GM23248 (cell line): ENCODE data around the gene MRPL14. TPM values are rescaled to one million over a fixed set of nuclear protein-coding genes. Genes with fewer than 3 reads are reported as not detected.

ENCODE experiments used
- DNase-seq: peaks from one replicate; pipeline ENCODE4 v3.0.0-alpha.2; 2015
- H2AFZ ChIP-seq: fragments of 200-600 bp; sonication (generic); 2 replicates; pipeline ENCODE4 v1.6.1; 2016; ENCODE audit warnings: antibody characterized with exemption
- H3F3A ChIP-seq: fragments of 200-600 bp; sonication (generic); 2 replicates; pipeline ENCODE4 v1.6.1; 2016; ENCODE audit warnings: mild to moderate bottlenecking, antibody characterized with exemption, mixed run types; ENCODE audit not compliant: insufficient read depth
- H3K27ac ChIP-seq: fragments of 200-600 bp; sonication (generic); 2 replicates; pipeline ENCODE4 v1.5.1; 2016; ENCODE audit warnings: mild to moderate bottlenecking
- H3K27me3 ChIP-seq: fragments of 200-600 bp; sonication (generic); replicated peaks from 2 replicates; pipeline ENCODE4 v1.6.1; 2016; ENCODE audit warnings: mild to moderate bottlenecking; ENCODE audit not compliant: insufficient read depth
- H3K36me3 ChIP-seq: fragments of 200-600 bp; sonication (generic); 2 replicates; pipeline ENCODE4 v1.6.1; 2016; ENCODE audit warnings: low read depth, mild to moderate bottlenecking
- H3K4me1 ChIP-seq: fragments of 200-600 bp; sonication (generic); 2 replicates; pipeline ENCODE4 v1.6.1; 2016; ENCODE audit warnings: mild to moderate bottlenecking; ENCODE audit not compliant: insufficient read depth
- H3K4me2 ChIP-seq: fragments of 200-600 bp; sonication (generic); one replicate; pipeline ENCODE4 v1.6.1; 2016; ENCODE audit warnings: mild to moderate bottlenecking; ENCODE audit not compliant: unreplicated experiment
- H3K4me3 ChIP-seq: fragments of 200-600 bp; sonication (generic); 2 replicates; pipeline ENCODE4 v1.5.1; 2016; ENCODE audit warnings: mild to moderate bottlenecking
- H3K79me2 ChIP-seq: fragments of 200-600 bp; sonication (generic); 2 replicates; pipeline ENCODE4 v1.6.1; 2016; ENCODE audit warnings: mild to moderate bottlenecking; ENCODE audit not compliant: insufficient read depth
- H3K9ac ChIP-seq: fragments of 200-600 bp; sonication (generic); 2 replicates; pipeline ENCODE4 v1.6.1; 2016; ENCODE audit warnings: mild to moderate bottlenecking
- H3K9me2 ChIP-seq: fragments of 200-600 bp; sonication (generic); 2 replicates; pipeline ENCODE4 v1.6.1; 2016; ENCODE audit warnings: mixed run types, mild to moderate bottlenecking, moderate library complexity; ENCODE audit not compliant: insufficient read depth
- H3K9me3 ChIP-seq: fragments of 200-600 bp; sonication (generic); one replicate; pipeline ENCODE4 v1.6.1; 2017; ENCODE audit warnings: low read depth
- H4K20me1 ChIP-seq: fragments of 200-600 bp; sonication (generic); 2 replicates; pipeline ENCODE4 v1.6.0; 2016; ENCODE audit not compliant: insufficient read depth
- EZH2 ChIP-seq: fragments of 200-600 bp; sonication (generic); IDR thresholded peaks from 2 replicates; pipeline ENCODE4 v1.6.1; 2018; ENCODE audit warnings: antibody characterized with exemption, mild to moderate bottlenecking; ENCODE audit not compliant: insufficient read depth, poor library complexity, severe bottlenecking
- EZH2phosphoT487 ChIP-seq: fragments of 200-600 bp; sonication (generic); IDR thresholded peaks from 2 replicates; pipeline ENCODE4 v1.6.1; 2018; ENCODE audit warnings: antibody characterized with exemption, moderate library complexity, mild to moderate bottlenecking, low read depth; ENCODE audit not compliant: insufficient read depth
- WGBS, 2 experiments: methylation state at CpG; one replicate each; pipeline ENCODE4 v1.1.6; 2015 to 2017; ENCODE audit warnings: low lambda C conversion rate in 2 of 2, low coverage in 1 of 2; ENCODE audit errors: missing lambda C conversion rate in 2 of 2; 5-methylcytosine and 5-hydroxymethylcytosine counted together
- in situ Hi-C: fragments of 300-500 bp; cut with MboI; formaldehyde crosslinking; loops from 2 replicates; pipeline ENCODE4 v1.15.0; 2020
- polyA plus RNA-seq: library from polyadenylated mRNA; unstranded; fragments of >200 nt; fragmentation: Nextera tagmentation; extraction: Ambion mirVana; gene quantifications from 2 replicates; pipeline ENCODE4 v1.2.1, GENCODE V29; 2016
- total RNA-seq: library from RNA; depleted of rRNA; stranded (reverse); fragments of >200 nt; shearing (Covaris generic); gene quantifications from 2 replicates; pipeline ENCODE4 v1.2.3, GENCODE V29; 2014

MRPL14 gene
- total and polyA plus RNA-seq, 2 experiments from 2014 or later = 47.6 to 91.2 TPM

GRCh38 chr6:44071670-44072451 is 55.4 kb downstream of the MRPL14 start:
- H3K9me2 ChIP-seq = no peaks in the 10 kb centered on the region
- H3K27me3 ChIP-seq = no peaks in the 10 kb centered on the region
- H3K4me3 ChIP-seq = peak overlapping the region; percentile 31; the same call in 1 of the 2 replicates
- H3K4me1 ChIP-seq = peaks cover 36% of the 10 kb centered on the region
- in situ Hi-C loops = no loop called here
- TF ChIP-seq EZH2phosphoT487 = no peak
- no peak for TF ChIP-seq EZH2
- peak overlapping the region; percentile 79 for H3K27ac ChIP-seq
- H3K9ac ChIP-seq = peak overlapping the region; percentile 57
- peaks cover 25% of the 10 kb centered on the region for H3F3A ChIP-seq
- WGBS, 2 experiments = 18 to 20% methylated on average over 8 of the region's 8 CpGs
- H3K4me2 ChIP-seq = peak overlapping the region; percentile 74
- no peaks in the 10 kb centered on the region for H3K36me3 ChIP-seq
- H3K79me2 ChIP-seq = no peaks in the 10 kb centered on the region
- peak; percentile 95 for DNase-seq
- no peaks in the 10 kb centered on the region for H4K20me1 ChIP-seq
- no peaks in the 10 kb centered on the region for H3K9me3 ChIP-seq
- peak overlapping the region; percentile 59 for H2AFZ ChIP-seq

DNA sequence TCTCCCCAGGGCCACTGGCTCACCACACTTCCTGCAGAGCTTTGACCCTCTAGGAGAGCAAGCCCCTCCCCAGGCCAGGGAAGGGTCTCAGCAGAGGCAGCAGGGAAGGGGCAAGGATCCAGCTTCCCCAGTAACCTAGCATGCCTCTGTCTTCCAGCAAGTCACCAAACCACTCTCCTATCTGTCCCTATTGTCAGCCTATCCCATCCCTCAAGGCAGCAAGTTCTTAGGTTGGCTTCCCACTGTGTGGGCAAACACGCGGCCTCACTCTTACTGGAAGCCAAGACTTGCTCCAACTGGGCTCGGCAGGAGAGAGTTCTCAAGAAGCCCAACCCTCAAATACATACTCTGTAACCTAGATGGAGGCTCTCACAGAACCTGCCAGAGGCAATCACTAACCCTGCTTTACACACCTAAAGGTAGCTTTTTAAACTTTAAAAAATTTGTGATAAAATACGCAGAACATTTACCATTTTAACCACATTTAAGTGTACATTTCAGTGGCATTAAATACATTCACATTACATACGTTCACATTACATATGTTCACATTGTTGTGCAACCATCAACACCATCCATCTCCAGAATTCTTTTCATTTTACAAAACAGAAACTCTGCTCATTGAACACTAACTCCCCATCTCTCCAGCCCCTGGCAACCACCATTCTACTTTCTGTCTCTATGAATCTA is 58.5 kb downstream of the MRPL14 start:
- no peak overlapping the region for H3K4me2 ChIP-seq
- no peaks in the 10 kb centered on the region for H3K79me2 ChIP-seq
- H3K9ac ChIP-seq = no peak overlapping the region
- no peak for DNase-seq
- H3K4me3 ChIP-seq = no peak overlapping the region
- WGBS, 2 experiments = 92 to 93% methylated on average over 5 of the region's 5 CpGs
- no peak overlapping the region for H2AFZ ChIP-seq
- TF ChIP-seq EZH2phosphoT487 (no peak), EZH2 (no peak)
- no peaks in the 10 kb centered on the region for H3K36me3 ChIP-seq
- no peaks in the 10 kb centered on the region for H4K20me1 ChIP-seq
- peaks cover 43% of the 10 kb centered on the region for H3K4me1 ChIP-seq
- in situ Hi-C loops = loop anchor here (10.0 kb wide), 1 partner anchor 294 kb away; the partner anchor contains the start of gene VEGFA
- no peak overlapping the region for H3K27ac ChIP-seq
- H3K9me3 ChIP-seq = no peaks in the 10 kb centered on the region
- H3K27me3 ChIP-seq = no peaks in the 10 kb centered on the region
- peaks cover 35% of the 10 kb centered on the region for H3F3A ChIP-seq
- H3K9me2 ChIP-seq = no peaks in the 10 kb centered on the region

DNA sequence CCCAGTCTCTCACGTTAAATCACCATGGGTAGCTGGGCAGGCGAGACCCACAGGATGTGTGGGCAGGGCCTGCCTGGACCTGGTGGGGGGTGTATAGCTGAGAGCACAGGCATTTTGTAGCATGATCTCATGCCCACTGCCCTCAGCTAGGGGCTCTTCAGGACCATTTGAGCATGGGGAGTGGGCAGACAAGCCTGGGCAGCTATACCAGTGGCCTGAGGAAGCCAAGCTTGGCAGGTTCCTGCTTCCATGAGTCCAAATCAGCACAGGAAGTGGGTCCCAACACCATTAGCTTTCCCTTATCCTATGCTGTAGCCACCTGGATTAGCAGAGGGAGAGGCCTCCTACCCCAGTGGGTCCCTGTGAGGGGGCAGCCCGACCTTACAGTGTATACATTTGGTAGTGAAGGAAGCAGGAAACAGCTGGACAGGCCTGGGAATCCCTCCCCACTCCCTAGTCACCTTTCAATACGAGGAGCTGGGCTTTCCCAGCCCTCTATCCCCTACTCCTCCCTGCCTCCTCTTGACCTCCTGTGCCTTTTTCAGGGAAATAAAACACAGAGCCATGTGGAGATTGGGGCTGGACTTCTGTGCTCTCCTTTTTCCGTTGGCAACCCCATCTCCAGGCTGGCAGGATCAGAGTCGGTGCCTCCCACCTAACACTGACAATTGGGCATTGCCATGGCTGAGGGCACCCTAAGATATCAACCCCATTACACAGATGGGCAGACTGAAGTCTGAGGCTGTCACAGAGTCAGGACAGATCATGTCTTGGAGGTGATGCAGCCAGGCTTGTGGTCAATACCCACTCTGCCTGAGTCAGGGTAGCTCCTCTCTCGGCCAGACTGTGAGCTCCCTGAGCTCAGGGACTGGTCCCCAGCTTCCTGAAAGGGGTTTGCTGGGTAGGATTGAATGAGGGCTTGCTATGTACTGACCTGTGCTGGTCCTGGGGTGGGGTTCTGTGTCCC is 59.8 kb downstream of the MRPL14 start:
- Histone ChIP-seq H3F3A (peaks cover 32% of the 10 kb centered on the region), H3K9me3 (no peaks in the 10 kb centered on the region), H3K79me2 (no peaks in the 10 kb centered on the region), H2AFZ (no peak overlapping the region), H3K27me3 (no peaks in the 10 kb centered on the region), H3K4me3 (no peak overlapping the region), H3K36me3 (no peaks in the 10 kb centered on the region), H3K4me1 (peaks cover 34% of the 10 kb centered on the region), H3K27ac (no peak overlapping the region), H3K9me2 (no peaks in the 10 kb centered on the region), H3K9ac (no peak overlapping the region), H4K20me1 (no peaks in the 10 kb centered on the region), H3K4me2 (no peak overlapping the region)
- no peak for TF ChIP-seq EZH2phosphoT487
- no peak for TF ChIP-seq EZH2
- WGBS, 2 experiments = 79 to 88% methylated on average over 7 of the region's 7 CpGs
- DNase-seq = no peak
- in situ Hi-C loops = loop anchor here (10.0 kb wide), 1 partner anchor 293 kb away; the partner anchor contains the start of gene VEGFA
